HepG2 (cell line): ENCODE data around the gene KIAA1217. TPM values are rescaled to one million over a fixed set of nuclear protein-coding genes. Genes with fewer than 3 reads are reported as not detected.

Source experiments
- ATAC-seq: fragments of 200-7000 bp; cut with Tn5 transposase; 3 replicates; pipeline ENCODE4 v1.9.1; 2020; ENCODE audit warnings: mild to moderate bottlenecking, moderate library complexity
- BruUV-seq: library from RNA; stranded (reverse); fragments of 400-500 nt; replicated peaks from 2 replicates; lab custom pipeline; 2021; lab: Mats Ljungman, UMichigan
- CTCF ChIA-PET: fragments of 300-600 bp; formaldehyde crosslinking; extraction: SDS; loops from one replicate; lab custom pipeline; 2021; ENCODE audit warnings: low total read pairs, inconsistent platforms, low intra/inter-chr PET ratio; lab: Yijun Ruan, JAX
- POLR2A ChIA-PET: fragments of 350-600 bp; sonication (Branson Sonifier 250); formaldehyde crosslinking; loops from one replicate; lab custom pipeline; 2020; ENCODE audit warnings: antibody characterized with exemption, inconsistent platforms; lab: Yijun Ruan, JAX
- DNase-seq: peaks from one replicate; pipeline ENCODE4 v3.0.0-alpha.2; 2015; ENCODE audit warnings: low spot score
- FAIRE-seq: peaks from 3 replicates; lab custom pipeline; 2011; peaks lifted over from hg19 to GRCh38; lab: Jason Lieb, UNC
- H2AFZ ChIP-seq: one replicate; pipeline ENCODE4 v1.6.1; 2011; ENCODE audit warnings: low read length, inconsistent platforms
- H3K27ac ChIP-seq: fragments of 300-600 bp; 3 replicates; pipeline ENCODE4 v1.8.0; 2011; ENCODE audit warnings: mixed run types, mild to moderate bottlenecking, mixed read lengths, low read length, inconsistent platforms; ENCODE audit not compliant: insufficient read depth; ENCODE audit errors: extremely low read length
- H3K27me3 ChIP-seq, 2 experiments: fragments of 200-600 bp in 1 of 2; 2 replicates in 1 of 2; 3 replicates in 1 of 2; pipeline versions ENCODE4 v1.6.0 to v1.8.0; 2011; ENCODE audit warnings: low read length in 2 of 2, mild to moderate bottlenecking in 2 of 2, moderate library complexity in 2 of 2, inconsistent platforms in 1 of 2; ENCODE audit not compliant: insufficient read depth in 2 of 2, control insufficient read depth in 1 of 2
- H3K36me3 ChIP-seq, 2 experiments: fragments of 200-600 bp in 1 of 2; replicated peaks in 1 of 2; 2 replicates in 1 of 2; 3 replicates in 1 of 2; pipeline versions ENCODE4 v1.5.1 to v1.8.0; 2011; ENCODE audit warnings: low read length in 2 of 2, inconsistent platforms in 1 of 2; ENCODE audit not compliant: insufficient read depth in 2 of 2, control insufficient read depth in 1 of 2
- H3K4me1 ChIP-seq: 2 replicates; pipeline ENCODE4 v1.5.1; 2012; ENCODE audit warnings: low read length, inconsistent platforms; ENCODE audit not compliant: insufficient read depth
- H3K4me2 ChIP-seq: 2 replicates; pipeline ENCODE4 v1.6.0; 2011; ENCODE audit warnings: low read depth, low read length, inconsistent platforms
- H3K4me3 ChIP-seq, 3 experiments: fragments of 200-600 bp in 1 of 3; sonication (generic), shearing (Covaris generic) in 1 of 3; replicated peaks in 1 of 3; 2 replicates each; pipeline ENCODE4 v1.5.1; 2011 to 2016; ENCODE audit warnings: low read length in 3 of 3, inconsistent platforms in 2 of 3, low read depth in 2 of 3, mild to moderate bottlenecking in 2 of 3, control low read depth in 1 of 3, mixed read lengths in 1 of 3; ENCODE audit not compliant: insufficient read depth in 1 of 3
- H3K79me2 ChIP-seq: one replicate; pipeline ENCODE4 v1.6.1; 2011; ENCODE audit warnings: low read length, inconsistent platforms; ENCODE audit not compliant: insufficient read depth
- H3K9ac ChIP-seq: 2 replicates; pipeline ENCODE4 v1.6.0; 2011; ENCODE audit warnings: mild to moderate bottlenecking, low read depth, low read length, inconsistent platforms; ENCODE audit not compliant: insufficient read depth
- H3K9me3 ChIP-seq: 2 replicates; pipeline ENCODE4 v1.5.1; 2012; ENCODE audit warnings: mild to moderate bottlenecking, low read length
- H4K20me1 ChIP-seq: 2 replicates; pipeline ENCODE4 v1.6.0; 2011; ENCODE audit warnings: inconsistent platforms, mild to moderate bottlenecking, low read length, moderate library complexity; ENCODE audit not compliant: insufficient read depth
- KDM5B ChIP-seq: sonication (generic); formaldehyde crosslinking; IDR thresholded peaks from 2 replicates; pipeline ENCODE4 v1.4.0; 2020; ENCODE audit warnings: missing genetic modification reagents, mild to moderate bottlenecking, borderline replicate concordance
- MIER2 ChIP-seq: IDR thresholded peaks from 2 replicates; pipeline ENCODE4 v1.6.1; 2016; ENCODE audit warnings: missing biosample characterization, missing genetic modification reagents
- NFKBIZ ChIP-seq: IDR thresholded peaks from 2 replicates; pipeline ENCODE4 v1.6.1; 2018; ENCODE audit warnings: missing genetic modification reagents, missing compliant biosample characterization
- POLR2A ChIP-seq, 2 experiments: IDR thresholded peaks; 2 replicates each; pipeline ENCODE4 v1.6.1; 2011; ENCODE audit warnings: low read depth in 2 of 2, low read length in 2 of 2, mild to moderate bottlenecking in 1 of 2, moderate library complexity in 1 of 2; ENCODE audit not compliant: insufficient read depth in 1 of 2
- ZBTB43 ChIP-seq: sonication (generic); formaldehyde crosslinking; conservative IDR thresholded peaks from 2 replicates; pipeline ENCODE4 v1.4.0; 2020; ENCODE audit warnings: missing genetic modification reagents
- ZKSCAN5 ChIP-seq: sonication (generic); formaldehyde crosslinking; IDR thresholded peaks from 2 replicates; pipeline ENCODE4 v1.5.1; 2020; ENCODE audit warnings: mild to moderate bottlenecking, missing genetic modification reagents
- ZNF468 ChIP-seq: sonication (generic); formaldehyde crosslinking; IDR thresholded peaks from 2 replicates; pipeline ENCODE4 v1.8.0; 2022; ENCODE audit warnings: mild to moderate bottlenecking, moderate library complexity, missing genetic modification reagents
- ZNF781 ChIP-seq: sonication (generic); formaldehyde crosslinking; IDR thresholded peaks from 2 replicates; pipeline ENCODE4 v1.5.1; 2020; ENCODE audit warnings: borderline replicate concordance, mild to moderate bottlenecking, missing genetic modification reagents; ENCODE audit errors: not compliant biosample characterization
- ZSCAN25 ChIP-seq: sonication (generic); formaldehyde crosslinking; IDR thresholded peaks from 2 replicates; pipeline ENCODE4 v1.8.0; 2022; ENCODE audit warnings: mild to moderate bottlenecking, missing genetic modification reagents
- WGBS: methylation state at CpG from one replicate; pipeline ENCODE4 v1.1.6; 2017; ENCODE audit warnings: low lambda C conversion rate; 5-methylcytosine and 5-hydroxymethylcytosine counted together
- in situ Hi-C: cut with HindIII; loops from 2 replicates; pipeline ENCODE4 v1.10.0; 2017; ENCODE audit warnings: low pct_unique_long_range_greater_than_20kb; ENCODE audit not compliant: extremely low pct_ligation_motif_present
- intact Hi-C: fragments of 100-400 bp; cut with micrococcal nuclease; formaldehyde crosslinking; loops from one replicate; pipeline ENCODE4 v1.10.0; 2022; ENCODE audit not compliant: unreplicated experiment
- polyA plus RNA-seq, 8 experiments: library from polyadenylated mRNA; depleted of rRNA in 3 of 8; stranded (reverse) in 7 of 8; unstranded in 1 of 8; fragments of >200 nt; fragmentation: Illumina TruSeq in 4 of 8; extraction: Trizol in 4 of 8; gene quantifications; 2 replicates each; pipeline versions ENCODE4 v1.2.1 to v1.2.3, GENCODE V29; 2011 to 2016; ENCODE audit warnings: low read depth in 4 of 8, missing spikeins in 1 of 8, mixed read lengths in 1 of 8; ENCODE audit not compliant: insufficient read depth in 1 of 8
- total RNA-seq, 5 experiments: library from RNA; depleted of rRNA; stranded (reverse); fragments of >200 nt; fragmentation: Illumina TruSeq; extraction: Trizol; gene quantifications; 2 replicates each; pipeline ENCODE4 v1.2.3, GENCODE V29; 2016; ENCODE audit warnings: low read depth in 1 of 5
- TF ChIP-seq, protein P1 (sequence below): sonication (generic); formaldehyde crosslinking; IDR thresholded peaks from 2 replicates; pipeline ENCODE4 v1.5.1; 2020; ENCODE audit warnings: missing genetic modification reagents, mild to moderate bottlenecking, borderline replicate concordance

KIAA1217 gene
- total and polyA plus RNA-seq, 2 of the 13 experiments (the other 11 are each of a cell fraction or from before 2014, with no cell fraction given) = 4.6 to 10.9 TPM

GRCh38 chr10:24277771-24278170 lies 68.8 kb downstream of the KIAA1217 start:
- H3K4me2 ChIP-seq = no peak overlapping the region
- H3K9me3 ChIP-seq = no peaks in the 10 kb centered on the region
- no TSS peak for BruUV-seq
- POLR2A ChIA-PET = no interaction called here
- 100% methylated on average over 9 of the region's 9 CpGs for WGBS
- 0 out of 5 replicates have a peak, but pooled peaks cover 0 to 1% of the 10 kb centered on the region in 2 experiments for H3K36me3 ChIP-seq
- H3K27me3 ChIP-seq = no peaks in the 10 kb centered on the region
- TF ChIP-seq ZBTB43 (no peak), ZNF781 (CRISPR knock-in tag) (no peak), NFKBIZ (CRISPR knock-in tag) (no peak), POLR2A (IDR thresholded peaks at IDR 0.05; ENCODE audit: insufficient read depth in 1 of 2, low read depth in 2 of 2, low read length in 2 of 2) (no peak), MIER2 (CRISPR knock-in tag) (no peak), ZKSCAN5 (no peak), KDM5B (no peak), ZSCAN25 (CRISPR knock-in tag) (no peak), ZNF468 (no peak)
- TF ChIP-seq, protein P1, sequence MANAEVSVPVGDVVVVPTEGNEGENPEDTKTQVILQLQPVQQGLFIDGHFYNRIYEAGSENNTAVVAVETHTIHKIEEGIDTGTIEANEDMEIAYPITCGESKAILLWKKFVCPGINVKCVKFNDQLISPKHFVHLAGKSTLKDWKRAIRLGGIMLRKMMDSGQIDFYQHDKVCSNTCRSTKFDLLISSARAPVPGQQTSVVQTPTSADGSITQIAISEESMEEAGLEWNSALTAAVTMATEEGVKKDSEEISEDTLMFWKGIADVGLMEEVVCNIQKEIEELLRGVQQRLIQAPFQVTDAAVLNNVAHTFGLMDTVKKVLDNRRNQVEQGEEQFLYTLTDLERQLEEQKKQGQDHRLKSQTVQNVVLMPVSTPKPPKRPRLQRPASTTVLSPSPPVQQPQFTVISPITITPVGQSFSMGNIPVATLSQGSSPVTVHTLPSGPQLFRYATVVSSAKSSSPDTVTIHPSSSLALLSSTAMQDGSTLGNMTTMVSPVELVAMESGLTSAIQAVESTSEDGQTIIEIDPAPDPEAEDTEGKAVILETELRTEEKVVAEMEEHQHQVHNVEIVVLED = no peak
- TF ChIP-seq, all 625 proteins: peak for 0
- in situ Hi-C loops = no loop called here
- Histone ChIP-seq H3K9ac (no peak overlapping the region), H3K4me3 (no peak overlapping the region), H4K20me1 (no peaks in the 10 kb centered on the region), H3K4me1 (no peaks in the 10 kb centered on the region), H3K79me2 (no peaks in the 10 kb centered on the region), H2AFZ (no peak overlapping the region), H3K27ac (no peak overlapping the region)
- CTCF ChIA-PET = no interaction called here
- intact Hi-C loops = no loop called here
- ATAC-seq (no peak), FAIRE-seq (no peak), DNase-seq (no peak)
